A673 (cell line): ENCODE results near the gene OSM. TPM values are rescaled to one million over a fixed set of nuclear protein-coding genes. Genes with fewer than 3 reads are reported as not detected.

Experiments used
- BruUV-seq: library from RNA; stranded (reverse); fragments of 400-500 nt; replicated peaks from 2 replicates; lab custom pipeline; 2021; lab: Mats Ljungman, UMichigan
- CTCF ChIA-PET: fragments of 300-600 bp; sonication (Branson Sonifier 250); formaldehyde crosslinking; loops from one replicate; lab custom pipeline; 2022; ENCODE audit warnings: antibody characterized with exemption; lab: Charles Lee
- POLR2A ChIA-PET: fragments of 300-600 bp; sonication (Branson Sonifier 250); formaldehyde crosslinking; loops from one replicate; lab custom pipeline; 2022; ENCODE audit warnings: antibody characterized with exemption; ENCODE audit not compliant: low non-redundant PET; lab: Charles Lee
- DNase-seq: peaks from one replicate; pipeline ENCODE4 v3.0.0-alpha.2; 2015; ENCODE audit warnings: low spot score
- H3K27ac ChIP-seq: fragments of 200-600 bp; sonication (generic); 2 replicates; pipeline ENCODE4 v1.5.1; 2016; ENCODE audit warnings: mixed run types, low read depth, mild to moderate bottlenecking, mixed read lengths, antibody characterized with exemption, low read length; ENCODE audit not compliant: poor library complexity, severe bottlenecking
- H3K27me3 ChIP-seq: fragments of 200-600 bp; sonication (generic); replicated peaks from 2 replicates; pipeline ENCODE4 v1.6.1; 2017; ENCODE audit warnings: mixed run types, low read depth, mild to moderate bottlenecking, mixed read lengths, antibody characterized with exemption, low read length; ENCODE audit not compliant: insufficient read depth, poor library complexity
- H3K36me3 ChIP-seq: fragments of 200-600 bp; sonication (generic); 2 replicates; pipeline ENCODE4 v1.6.1; 2016; ENCODE audit warnings: mixed run types, mild to moderate bottlenecking, mixed read lengths, antibody characterized with exemption, low read length; ENCODE audit not compliant: insufficient read depth, poor library complexity, severe bottlenecking
- H3K4me1 ChIP-seq: fragments of 200-600 bp; sonication (generic); 2 replicates; pipeline ENCODE4 v1.6.1; 2017; ENCODE audit warnings: mixed run types, mild to moderate bottlenecking, mixed read lengths, antibody characterized with exemption, low read length; ENCODE audit not compliant: insufficient read depth, poor library complexity, severe bottlenecking
- H3K4me3 ChIP-seq: fragments of 200-600 bp; sonication (generic); 2 replicates; pipeline ENCODE4 v1.5.1; 2016; ENCODE audit warnings: low read depth, mixed run types, mild to moderate bottlenecking, mixed read lengths, low read length; ENCODE audit not compliant: poor library complexity, severe bottlenecking
- H3K9me3 ChIP-seq: fragments of 200-600 bp; sonication (generic); 2 replicates; pipeline ENCODE4 v1.6.1; 2016; ENCODE audit warnings: mixed run types, low read depth, mild to moderate bottlenecking, mixed read lengths, antibody characterized with exemption, low read length; ENCODE audit not compliant: poor library complexity, severe bottlenecking
- CTCF ChIP-seq: fragments of 300-800, 200-600 bp; sonication (generic); conservative IDR thresholded peaks from 2 replicates; pipeline ENCODE4 v1.5.1; 2017; ENCODE audit warnings: low read depth, mild to moderate bottlenecking, antibody characterized with exemption, low read length, moderate library complexity, mixed read lengths
- EZH2 ChIP-seq: fragments of 200-600 bp; sonication (generic); IDR thresholded peaks from 2 replicates; pipeline ENCODE4 v1.6.1; 2017; ENCODE audit warnings: borderline replicate concordance, low read depth, mild to moderate bottlenecking, mixed read lengths, antibody characterized with exemption, low read length; ENCODE audit not compliant: poor library complexity, severe bottlenecking
- intact Hi-C: fragments of 100-400 bp; cut with micrococcal nuclease; formaldehyde crosslinking; loops from one replicate; pipeline ENCODE4 v1.10.0; 2022; ENCODE audit not compliant: unreplicated experiment
- total RNA-seq: library from RNA; stranded (reverse); gene quantifications from 2 replicates; pipeline ENCODE4 v1.2.3, GENCODE V29; 2021

Gene OSM
- total RNA-seq, 1 experiment from 2014 or later = not detected

- intact Hi-C loops = no loop called here
- BruUV-seq = no TSS peak
- Histone ChIP-seq H3K4me1 (peaks cover 8% of the 10 kb centered on the region), H3K9me3 (no peaks in the 10 kb centered on the region), H3K27ac (no peak overlapping the region), H3K4me3 (no peak overlapping the region), H3K36me3 (no peaks in the 10 kb centered on the region), H3K27me3 (no peaks in the 10 kb centered on the region)
- POLR2A ChIA-PET = no interaction called here
- DNase-seq = no peak
- CTCF ChIA-PET = no interaction called here
- TF ChIP-seq EZH2 (no peak), CTCF (no peak)
Observed at GRCh38 chr22:30301995-30302809, 35.6 kb upstream of the OSM start.

GRCh38 chr22:30299322-30299721 is 32.7 kb upstream of the OSM start:
- ChIA-PET POLR2A (no interaction called here), CTCF (no interaction called here)
- no peak overlapping the region for H3K27ac ChIP-seq
- H3K27me3 ChIP-seq = no peaks in the 10 kb centered on the region
- H3K4me3 ChIP-seq = no peak overlapping the region
- TF ChIP-seq EZH2 (no peak), CTCF (no peak)
- DNase-seq = no peak
- BruUV-seq = no TSS peak
- H3K9me3 ChIP-seq = no peaks in the 10 kb centered on the region
- intact Hi-C loops = no loop called here
- H3K36me3 ChIP-seq = no peaks in the 10 kb centered on the region
- no peaks in the 10 kb centered on the region for H3K4me1 ChIP-seq

- H3K4me1 ChIP-seq = no peaks in the 10 kb centered on the region
- H3K27me3 ChIP-seq = no peaks in the 10 kb centered on the region
- no peaks in the 10 kb centered on the region for H3K36me3 ChIP-seq
- intact Hi-C loops = no loop called here
- TF ChIP-seq CTCF = no peak
- no peak for TF ChIP-seq EZH2
- no peak overlapping the region for H3K4me3 ChIP-seq
- H3K27ac ChIP-seq = no peak overlapping the region
- BruUV-seq = no TSS peak
- H3K9me3 ChIP-seq = no peaks in the 10 kb centered on the region
- POLR2A ChIA-PET = no interaction called here
- DNase-seq = no peak
- CTCF ChIA-PET = no interaction called here
Observed at GRCh38 chr22:30297991-30298701, 31.5 kb upstream of the OSM start.
